GM10266 (cell line): ENCODE measurements around the gene TRMT1.

Experiments used
- DNase-seq: peaks from one replicate; pipeline ENCODE4 v3.0.0; 2012; ENCODE audit errors: extremely low spot score
- TF ChIP-seq, protein P1 (sequence below): IDR thresholded peaks from 2 replicates; pipeline ENCODE4 v1.5.1; 2012; ENCODE audit warnings: mild to moderate bottlenecking, low read depth; ENCODE audit not compliant: control insufficient read depth, insufficient read depth; ENCODE audit errors: missing control alignments

Gene TRMT1

DNA sequence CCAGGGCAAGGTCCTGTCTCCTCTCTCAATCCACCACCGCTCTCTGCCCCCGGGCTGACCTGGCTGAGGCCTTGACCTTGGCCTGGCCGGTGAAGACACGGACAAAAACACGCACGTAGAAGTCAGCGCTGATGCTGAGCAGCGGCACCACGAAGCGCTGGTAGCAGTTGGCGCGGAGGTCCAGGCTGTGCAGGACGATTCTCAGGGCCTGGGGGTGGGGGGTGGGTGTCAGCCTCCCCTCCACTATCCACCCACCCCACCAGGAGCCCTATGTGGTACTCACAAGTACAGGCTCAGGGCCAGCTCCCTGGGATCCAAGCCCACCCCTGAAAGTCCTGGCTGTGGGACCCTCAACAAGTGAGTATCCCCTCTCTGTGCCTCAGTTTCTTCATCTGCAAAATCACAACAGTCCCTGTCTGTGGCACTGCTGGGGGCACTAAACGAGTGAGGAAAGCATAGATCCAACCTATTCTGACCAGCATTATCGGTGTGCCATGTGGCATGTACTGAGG lies 6.4 kb downstream of the TRMT1 start:
- TF ChIP-seq, protein P1, sequence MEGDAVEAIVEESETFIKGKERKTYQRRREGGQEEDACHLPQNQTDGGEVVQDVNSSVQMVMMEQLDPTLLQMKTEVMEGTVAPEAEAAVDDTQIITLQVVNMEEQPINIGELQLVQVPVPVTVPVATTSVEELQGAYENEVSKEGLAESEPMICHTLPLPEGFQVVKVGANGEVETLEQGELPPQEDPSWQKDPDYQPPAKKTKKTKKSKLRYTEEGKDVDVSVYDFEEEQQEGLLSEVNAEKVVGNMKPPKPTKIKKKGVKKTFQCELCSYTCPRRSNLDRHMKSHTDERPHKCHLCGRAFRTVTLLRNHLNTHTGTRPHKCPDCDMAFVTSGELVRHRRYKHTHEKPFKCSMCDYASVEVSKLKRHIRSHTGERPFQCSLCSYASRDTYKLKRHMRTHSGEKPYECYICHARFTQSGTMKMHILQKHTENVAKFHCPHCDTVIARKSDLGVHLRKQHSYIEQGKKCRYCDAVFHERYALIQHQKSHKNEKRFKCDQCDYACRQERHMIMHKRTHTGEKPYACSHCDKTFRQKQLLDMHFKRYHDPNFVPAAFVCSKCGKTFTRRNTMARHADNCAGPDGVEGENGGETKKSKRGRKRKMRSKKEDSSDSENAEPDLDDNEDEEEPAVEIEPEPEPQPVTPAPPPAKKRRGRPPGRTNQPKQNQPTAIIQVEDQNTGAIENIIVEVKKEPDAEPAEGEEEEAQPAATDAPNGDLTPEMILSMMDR = no peak
- no peak for DNase-seq

DNA sequence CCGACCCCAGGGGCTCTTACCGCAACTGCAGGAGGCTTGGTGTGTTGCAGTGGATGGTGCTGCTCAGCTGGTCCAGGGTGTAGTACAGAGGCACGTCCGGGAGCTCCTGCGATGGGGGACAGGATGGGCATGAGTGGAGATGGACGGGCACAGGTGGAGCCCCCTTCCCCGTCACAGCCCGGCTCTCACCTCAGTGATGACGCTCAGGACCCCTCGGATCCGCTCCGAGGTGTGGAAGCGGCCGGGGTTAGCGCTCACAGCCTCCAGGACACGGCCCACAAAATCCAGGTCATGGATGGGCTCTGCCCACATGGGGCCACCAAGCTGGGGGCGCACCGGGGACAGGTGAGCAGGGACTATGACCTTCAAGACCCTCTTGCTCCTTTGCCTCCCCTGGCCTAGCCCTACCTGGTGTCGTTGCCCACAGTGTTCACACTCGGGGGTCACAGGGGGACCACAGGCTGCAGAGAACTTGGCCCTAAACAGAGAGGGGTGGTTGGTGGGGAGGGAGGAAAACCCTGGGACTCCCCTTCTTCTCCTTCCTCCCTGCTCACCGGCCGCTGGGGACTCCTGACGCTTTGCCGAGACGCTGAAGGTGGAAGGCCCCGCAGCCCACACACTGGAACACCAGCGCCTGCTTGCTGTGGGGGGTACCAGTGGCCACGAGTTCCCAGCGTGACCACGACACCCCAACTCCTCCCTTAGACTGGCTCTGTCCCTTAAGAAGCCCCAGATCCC lies 7.0 kb downstream of the TRMT1 start:
- TF ChIP-seq, protein P1 = no peak
- DNase-seq = no peak

DNA sequence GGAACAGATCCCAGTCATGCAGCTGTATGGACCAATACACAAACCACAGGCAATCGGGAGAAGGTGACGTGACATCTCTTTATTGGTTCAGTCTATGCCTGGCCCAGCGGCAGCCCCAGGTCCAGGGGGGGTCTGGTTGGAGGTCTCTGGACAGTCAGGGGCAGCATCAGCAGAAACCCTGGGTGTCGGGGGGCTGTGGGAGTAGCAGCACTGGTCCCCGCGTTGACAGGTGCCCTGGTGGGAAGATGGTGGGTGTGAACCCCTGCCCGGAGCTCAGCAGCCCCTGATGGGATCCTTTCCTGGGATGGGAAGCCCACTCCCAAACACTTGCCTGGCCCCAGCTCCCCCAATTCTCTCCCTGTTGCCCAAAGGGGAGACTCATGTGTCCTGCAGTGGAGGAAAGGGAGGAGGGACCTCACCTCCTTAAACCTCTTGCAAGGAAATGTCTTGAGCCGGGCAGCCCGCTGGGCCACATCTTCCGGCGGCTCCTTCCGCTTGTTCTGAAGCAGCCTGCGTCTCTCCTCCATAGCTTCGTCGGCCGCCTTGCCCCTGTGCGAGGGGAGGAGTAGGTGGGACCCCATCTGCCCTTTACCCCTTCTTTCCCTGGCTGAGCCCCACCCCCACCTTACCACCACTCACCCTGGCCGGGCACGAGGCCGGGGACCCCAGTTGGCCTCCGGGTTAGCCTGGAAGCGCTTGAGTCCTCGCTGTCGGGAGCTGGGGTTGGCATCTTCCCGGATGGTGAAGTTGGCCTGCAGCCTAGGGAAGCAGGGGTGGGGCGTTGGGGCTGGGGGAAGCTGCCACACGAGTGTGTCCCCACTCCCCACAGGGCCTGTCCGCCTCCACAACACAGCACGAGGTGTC lies 11.5 kb downstream of the TRMT1 start:
- no peak for DNase-seq

DNA sequence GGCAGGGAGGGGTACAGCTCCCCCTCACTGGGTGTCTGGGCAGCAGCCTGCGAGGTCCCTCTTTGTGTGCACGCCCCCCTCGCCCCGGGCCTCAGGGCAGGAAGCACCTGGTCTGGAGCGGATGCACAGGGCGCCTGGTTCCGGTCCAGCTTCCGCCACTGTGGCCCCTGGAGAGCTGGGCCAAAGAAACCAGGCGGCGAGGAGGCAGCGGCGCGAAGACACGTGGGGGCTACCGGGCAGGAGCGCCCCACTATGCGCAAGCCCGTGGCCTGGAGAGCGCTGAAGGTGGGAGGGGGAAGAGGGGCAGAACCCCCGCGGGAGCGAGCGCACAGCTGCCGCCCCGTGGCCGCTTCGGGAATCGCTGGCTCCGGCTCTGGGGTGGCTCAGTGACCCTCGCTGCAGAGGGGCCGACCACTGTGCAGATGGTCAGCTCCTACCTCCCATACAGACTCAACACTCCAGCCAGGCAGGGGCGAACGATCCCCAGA lies 12.1 kb downstream of the TRMT1 start:
- TF ChIP-seq, protein P1 = peak; percentile 96

More for the DNA sequence above, 11.5 kb downstream of the TRMT1 start:
- TF ChIP-seq, protein P1 = no peak

DNA sequence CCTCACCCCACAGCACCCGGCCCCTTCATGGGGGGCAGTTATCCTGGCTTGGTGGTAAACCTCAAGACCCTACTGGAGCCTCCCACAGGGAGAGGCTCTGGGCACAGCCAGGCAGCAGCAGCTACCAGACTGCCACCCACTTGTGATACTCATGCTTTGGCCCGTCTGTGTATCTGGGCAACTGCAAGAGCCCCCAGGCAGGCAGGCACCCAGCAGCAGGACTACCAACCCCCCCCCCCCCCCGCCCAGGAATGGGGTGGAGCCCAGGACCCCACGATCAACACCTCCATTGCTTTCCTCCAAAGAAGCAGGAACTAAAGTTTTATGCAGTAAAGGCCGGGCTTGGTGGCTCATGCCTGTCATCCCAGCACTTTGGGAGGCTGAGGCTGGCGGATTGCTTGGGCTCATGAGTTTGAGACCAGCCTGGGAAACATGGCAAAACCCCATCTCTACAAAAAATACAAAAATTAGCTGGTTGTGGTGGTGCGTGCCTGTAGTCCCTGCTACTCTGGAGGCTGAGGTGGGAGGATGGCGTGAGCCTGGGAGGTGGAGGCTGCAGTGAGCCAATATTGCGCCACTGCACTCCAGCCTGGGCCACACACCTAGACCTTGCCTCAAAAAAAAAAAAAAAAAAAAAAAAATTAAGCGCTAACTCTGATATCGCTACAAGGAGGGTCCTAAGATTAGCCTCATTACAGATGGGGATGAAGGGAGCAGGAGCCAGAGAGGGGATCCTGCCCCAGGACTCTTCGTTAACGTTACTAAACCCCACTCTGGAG lies 12.8 kb downstream of the TRMT1 start:
- TF ChIP-seq, protein P1 = no peak
- no peak for DNase-seq

More for the DNA sequence above, 12.1 kb downstream of the TRMT1 start:
- DNase-seq = peak; percentile 87

DNA sequence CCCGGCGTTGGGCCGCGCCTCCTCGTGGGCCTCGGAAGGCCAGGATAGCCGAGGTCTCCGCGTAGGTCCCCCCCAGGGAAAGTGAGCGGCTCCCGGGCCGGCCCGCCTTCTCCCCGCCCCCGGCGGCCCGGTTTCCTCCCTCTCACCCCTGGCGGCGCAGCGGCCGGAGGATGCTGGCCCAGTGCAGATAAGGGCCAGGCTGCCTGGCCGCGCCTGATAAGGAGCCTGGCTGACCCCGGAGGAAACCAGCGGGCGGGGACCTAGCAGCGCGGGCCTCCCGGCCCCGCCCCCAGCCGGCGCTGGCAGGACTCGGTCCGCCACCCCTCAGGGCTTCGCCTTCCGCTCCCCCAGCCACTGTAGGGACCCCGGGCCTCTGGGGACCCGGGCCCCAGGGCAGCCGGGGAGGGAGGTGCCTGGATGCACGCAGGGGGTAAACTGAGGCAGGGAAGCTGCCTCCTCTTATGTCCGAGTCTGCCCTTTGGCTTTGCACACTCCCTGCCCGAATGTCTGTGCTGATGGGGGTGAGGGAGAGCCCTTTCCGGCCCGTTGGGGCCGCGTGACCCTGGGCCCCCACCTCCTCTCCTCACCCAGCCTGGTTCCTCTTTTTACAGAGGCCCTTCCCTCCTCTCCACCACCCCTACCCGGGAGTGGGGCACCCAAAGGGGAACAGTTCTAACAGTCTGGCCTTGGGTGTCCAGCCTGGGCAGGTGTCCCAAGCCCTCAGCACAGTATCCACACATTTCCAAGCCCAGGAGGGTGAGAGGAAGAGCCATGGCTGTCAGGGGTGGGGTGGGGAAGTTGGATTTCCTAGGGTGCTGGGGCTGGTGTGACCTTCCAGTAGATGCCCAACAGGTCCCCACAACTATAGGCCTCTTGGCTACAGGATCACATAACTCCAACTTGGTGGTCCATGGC lies 13.6 kb downstream of the TRMT1 start, which contains the start of gene LYL1:
LYL1 (minus strand) TSS at position 193 of the 915 bp plus-strand sequence. CDS start 1,687 bp downstream, outside the sequence.
- peak; percentile 83 for DNase-seq

More for the DNA sequence above, 13.6 kb downstream of the TRMT1 start, which contains the start of gene LYL1:
- TF ChIP-seq, protein P1 = no peak
